Left renal pelvis (tissue), 4 donors: Measurements from ENCODE around the gene RFX2. TPM values are rescaled to one million over a fixed set of nuclear protein-coding genes. Genes with fewer than 3 reads are reported as not detected.

Experiments
- DNase-seq, 4 donors: peaks; one replicate each; pipeline ENCODE4 v3.0.0-alpha.2; 2013; ENCODE audit warnings: low read depth in 4 of 4, low spot score in 3 of 4
- polyA plus RNA-seq, 4 donors: library from polyadenylated mRNA; unstranded; fragments of 120-200 nt; gene quantifications; one replicate each; pipeline ENCODE4 v1.2.1, GENCODE V29; 2013; ENCODE audit not compliant: insufficient read length in 4 of 4

RFX2 gene
- polyA plus RNA-seq, 4 donors = 5.9 to 9.5 (median 7.5) TPM

- DNase-seq = no peak
Observed at GRCh38 chr19:6105444-6105843, 4.9 kb downstream of the RFX2 start.

GRCh38 chr19:6103894-6104293, 6.4 kb downstream of the RFX2 start:
- no peak for DNase-seq

- no peak for DNase-seq
Observed at GRCh38 chr19:6103217-6103644, 7.1 kb downstream of the RFX2 start.

- DNase-seq = no peak
Observed at GRCh38 chr19:6101991-6102390, 8.3 kb downstream of the RFX2 start.

GRCh38 chr19:6101291-6101825, 8.9 kb downstream of the RFX2 start:
- DNase-seq = no peak

GRCh38 chr19:6100284-6100915, 9.9 kb downstream of the RFX2 start:
- DNase-seq = no peak

- DNase-seq = no peak
Observed at GRCh38 chr19:6099599-6099998, 10.7 kb downstream of the RFX2 start.

- DNase-seq = no peak
Observed at GRCh38 chr19:6099033-6099432, 11.3 kb downstream of the RFX2 start.

GRCh38 chr19:6098574-6098973, 11.7 kb downstream of the RFX2 start:
- no peak for DNase-seq

- no peak for DNase-seq
Observed at GRCh38 chr19:6097911-6098310, 12.4 kb downstream of the RFX2 start.

- no peak for DNase-seq
Observed at GRCh38 chr19:6095760-6096159, 14.5 kb downstream of the RFX2 start.

- DNase-seq = peak in 2 of 4 donors; percentile 65 to 66
Observed at GRCh38 chr19:6092329-6093286, 17.7 kb downstream of the RFX2 start.

GRCh38 chr19:6091771-6092291, 18.5 kb downstream of the RFX2 start:
- no peak for DNase-seq

- DNase-seq = no peak
Observed at GRCh38 chr19:6090634-6091033, 19.7 kb downstream of the RFX2 start.

- no peak for DNase-seq
Observed at GRCh38 chr19:6088602-6089049, 21.7 kb downstream of the RFX2 start.

GRCh38 chr19:6087074-6087571, 23.2 kb downstream of the RFX2 start:
- DNase-seq = no peak

GRCh38 chr19:6086068-6086788, 24.1 kb downstream of the RFX2 start:
- DNase-seq = no peak

- DNase-seq = no peak
Observed at GRCh38 chr19:6084821-6085220, 25.5 kb downstream of the RFX2 start.

GRCh38 chr19:6079107-6079506, 31.2 kb downstream of the RFX2 start:
- no peak for DNase-seq

GRCh38 chr19:6078068-6078467, 32.2 kb downstream of the RFX2 start:
- DNase-seq = no peak
